Naive thymus-derived CD4-positive, alpha-beta T cell (primary cell): ENCODE results near the gene LRGUK. TPM values are rescaled to one million over a fixed set of nuclear protein-coding genes. Genes with fewer than 3 reads are reported as not detected.
"Not testable (repeated sequence)": the region's sequence is repeated elsewhere in the genome, so short reads cannot be mapped to it uniquely, and the experiment has no call there.

Experiments used
- ATAC-seq: fragments of 150-1000 bp; cut with Tn5 transposase; 2 replicates; pipeline ENCODE4 v1.10.0; 2021; ENCODE audit warnings: mild to moderate bottlenecking, moderate library complexity
- CTCF ChIA-PET: fragments of 350-600 bp; sonication (Branson Sonifier 250); formaldehyde crosslinking; loops from one replicate; lab custom pipeline; 2021; ENCODE audit warnings: antibody characterized with exemption; lab: Charles Lee
- POLR2A ChIA-PET: fragments of 350-600 bp; sonication (Branson Sonifier 250); formaldehyde crosslinking; loops from one replicate; lab custom pipeline; 2021; ENCODE audit warnings: antibody characterized with exemption, inconsistent platforms; lab: Charles Lee
- DNase-seq, 9 donors: peaks; one replicate each; pipeline versions ENCODE4 v3.0.0 to v3.0.0-alpha.2; 2020 to 2022; ENCODE audit warnings: mixed read lengths in 1 of 9
- H3K27ac ChIP-seq: one replicate; pipeline ENCODE4 v1.7.0; 2013; ENCODE audit warnings: mild to moderate bottlenecking, low read depth, low read length, moderate library complexity
- H3K27me3 ChIP-seq, 2 donors: one replicate each; pipeline ENCODE4 v1.7.0; 2013; ENCODE audit warnings: low read length in 2 of 2, mild to moderate bottlenecking in 2 of 2, moderate library complexity in 2 of 2; ENCODE audit not compliant: control insufficient read depth in 2 of 2, insufficient read depth in 2 of 2
- H3K36me3 ChIP-seq, 3 experiments: 1 replicate in 2 of 3; 2 replicates in 1 of 3; pipeline ENCODE4 v1.7.0; 2013; ENCODE audit warnings: low read length in 3 of 3, mild to moderate bottlenecking in 3 of 3, moderate library complexity in 1 of 3; ENCODE audit not compliant: insufficient read depth in 3 of 3, control insufficient read depth in 2 of 3
- H3K4me1 ChIP-seq, 2 donors: one replicate each; pipeline ENCODE4 v1.7.0; 2013; ENCODE audit warnings: low read length in 2 of 2, mild to moderate bottlenecking in 2 of 2, moderate library complexity in 1 of 2; ENCODE audit not compliant: control insufficient read depth in 2 of 2, insufficient read depth in 2 of 2
- H3K4me3 ChIP-seq: 2 replicates; pipeline ENCODE4 v1.7.0; 2013; ENCODE audit warnings: mild to moderate bottlenecking, low read length
- H3K9me3 ChIP-seq, 3 experiments: 1 replicate in 2 of 3; 2 replicates in 1 of 3; pipeline ENCODE4 v1.7.0; 2013; ENCODE audit warnings: low read length in 3 of 3; ENCODE audit not compliant: control insufficient read depth in 2 of 3
- H3K27ac Mint-ChIP-seq, 9 donors: one replicate each; pipeline ENCODE4 v1.8.0; 2020 to 2022; ENCODE audit warnings: mixed read lengths in 9 of 9, mild to moderate bottlenecking in 8 of 9, moderate library complexity in 5 of 9, inconsistent platforms in 2 of 9
- H3K27me3 Mint-ChIP-seq, 5 donors: one replicate each; pipeline ENCODE4 v1.8.0; 2021 to 2022; ENCODE audit warnings: mixed read lengths in 5 of 5, mild to moderate bottlenecking in 1 of 5
- H3K36me3 Mint-ChIP-seq, 5 donors: one replicate each; pipeline ENCODE4 v1.8.0; 2020 to 2022; ENCODE audit warnings: mixed read lengths in 5 of 5, mild to moderate bottlenecking in 3 of 5, inconsistent platforms in 1 of 5
- H3K4me1 Mint-ChIP-seq, 7 donors: one replicate each; pipeline ENCODE4 v1.8.0; 2020 to 2022; ENCODE audit warnings: mixed read lengths in 7 of 7, mild to moderate bottlenecking in 3 of 7, inconsistent platforms in 1 of 7
- H3K4me3 Mint-ChIP-seq, 10 donors: one replicate each; pipeline ENCODE4 v1.8.0; 2020 to 2022; ENCODE audit warnings: mild to moderate bottlenecking in 10 of 10, mixed read lengths in 10 of 10, moderate library complexity in 6 of 10, inconsistent platforms in 2 of 10
- H3K9me3 Mint-ChIP-seq, 11 donors: one replicate each; pipeline ENCODE4 v1.8.0; 2020 to 2022; ENCODE audit warnings: mixed read lengths in 11 of 11, mild to moderate bottlenecking in 4 of 11, inconsistent platforms in 1 of 11, moderate library complexity in 1 of 11
- intact Hi-C, 2 donors: fragments of 100-400 bp; cut with micrococcal nuclease; formaldehyde crosslinking; loops; one replicate each; pipeline ENCODE4 v1.15.1; 2023
- polyA plus RNA-seq, 2 donors: library from polyadenylated mRNA; unstranded; fragments of 300-500 nt; fragmentation: Illumina TruSeq; gene quantifications; one replicate each; pipeline ENCODE4 v1.2.3, GENCODE V29; 2021
- total RNA-seq, 6 experiments: library from RNA in 5 of 6; stranded (reverse) in 5 of 6; gene quantifications; 1 replicate in 5 of 6; 2 replicates in 1 of 6; pipeline ENCODE4 v1.2.3 and lab custom pipeline; 2021 to 2026

Gene LRGUK
- total and polyA plus RNA-seq, 7 experiments from 2014 or later, result 0.22 to 1.0 (median 0.39) TPM; not detected in 1

GRCh38 chr7:134211817-134212216 lies 84.7 kb downstream of the LRGUK start:
- no peak overlapping the region for H3K4me3 Mint-ChIP-seq
- H3K9me3 ChIP-seq, result no peaks in the 10 kb centered on the region
- no peaks in the 10 kb centered on the region for H3K36me3 ChIP-seq
- no peaks in the 10 kb centered on the region for H3K4me1 ChIP-seq
- ChIA-PET POLR2A (no interaction called here), CTCF (interaction anchor here (0.9 kb wide), 1 partner anchor 39 kb away, joined by 3 read pairs; no protein-coding TSS in a partner anchor)
- H3K4me3 ChIP-seq, result no peak overlapping the region
- no peaks in the 10 kb centered on the region for H3K36me3 Mint-ChIP-seq
- intact Hi-C loops, result no loop called here
- H3K27ac Mint-ChIP-seq, result no peak overlapping the region
- peaks cover 4 to 23% (median 12%) of the 10 kb centered on the region in 5 donors for H3K27me3 Mint-ChIP-seq
- ATAC-seq, result no peak
- H3K27me3 ChIP-seq, result no peaks in the 10 kb centered on the region
- no peak overlapping the region for H3K27ac ChIP-seq
- no peak for DNase-seq
- H3K4me1 Mint-ChIP-seq, result peaks cover 0 to 3% (median 0%) of the 10 kb centered on the region in 7 donors
- no peaks in the 10 kb centered on the region for H3K9me3 Mint-ChIP-seq

GRCh38 chr7:134212576-134213546 lies 85.7 kb downstream of the LRGUK start:
- Histone ChIP-seq H3K27me3 (no peaks in the 10 kb centered on the region), H3K27ac (no peak overlapping the region), H3K36me3 (no peaks in the 10 kb centered on the region), H3K4me3 (no peak overlapping the region), H3K9me3 (no peaks in the 10 kb centered on the region), H3K4me1 (no peaks in the 10 kb centered on the region)
- peaks cover 4 to 23% (median 12%) of the 10 kb centered on the region in 5 donors for H3K27me3 Mint-ChIP-seq
- no peaks in the 10 kb centered on the region for H3K36me3 Mint-ChIP-seq
- H3K27ac Mint-ChIP-seq, result peak overlapping the region in 1 of 9 donors; percentile 17
- intact Hi-C loops, result no loop called here
- DNase-seq (no peak), ATAC-seq (peak; percentile 82)
- H3K4me1 Mint-ChIP-seq, result peaks cover 0 to 3% (median 0%) of the 10 kb centered on the region in 7 donors
- CTCF ChIA-PET, result no interaction called here
- H3K9me3 Mint-ChIP-seq, result no peaks in the 10 kb centered on the region
- H3K4me3 Mint-ChIP-seq, result no peak overlapping the region
- POLR2A ChIA-PET, result no interaction called here

- no peak for ATAC-seq
- no peak overlapping the region for H3K4me3 Mint-ChIP-seq
- Histone ChIP-seq H3K9me3 (no peaks in the 10 kb centered on the region), H3K4me3 (no peak overlapping the region), H3K36me3 (no peaks in the 10 kb centered on the region), H3K27ac (no peak overlapping the region), H3K27me3 (no peaks in the 10 kb centered on the region), H3K4me1 (no peaks in the 10 kb centered on the region)
- peaks cover 2 to 16% (median 6%) of the 10 kb centered on the region in 5 donors for H3K27me3 Mint-ChIP-seq
- intact Hi-C loops, result no loop called here
- no peak for DNase-seq
- H3K27ac Mint-ChIP-seq, result no peak overlapping the region
- H3K9me3 Mint-ChIP-seq, result no peaks in the 10 kb centered on the region
- H3K36me3 Mint-ChIP-seq, result peaks cover 0 to 10% (median 0%) of the 10 kb centered on the region in 5 donors
- H3K4me1 Mint-ChIP-seq, result no peaks in the 10 kb centered on the region
- CTCF ChIA-PET, result no interaction called here
- POLR2A ChIA-PET, result no interaction called here
These were observed 93.1 kb downstream of the LRGUK start for GRCh38 chr7:134220236-134220635.

- POLR2A ChIA-PET, result not testable (repeated sequence)
These were observed 104.2 kb downstream of the LRGUK start for GRCh38 chr7:134231296-134231695.

GRCh38 chr7:134234216-134234615 lies 107.1 kb downstream of the LRGUK start:
- intact Hi-C loops, result no loop called here
- peaks cover 2 to 23% (median 14%) of the 10 kb centered on the region in 11 donors for H3K9me3 Mint-ChIP-seq
- no peaks in the 10 kb centered on the region for H3K36me3 ChIP-seq
- POLR2A ChIA-PET, result no interaction called here
- CTCF ChIA-PET, result no interaction called here
- H3K36me3 Mint-ChIP-seq, result peaks cover 0 to 10% (median 4%) of the 10 kb centered on the region in 5 donors
- H3K9me3 ChIP-seq, result no peaks in the 10 kb centered on the region
- no peaks in the 10 kb centered on the region for H3K27me3 ChIP-seq
- no peak overlapping the region for H3K4me3 Mint-ChIP-seq
- no peak overlapping the region for H3K27ac Mint-ChIP-seq
- ATAC-seq (no peak), DNase-seq (no peak)
- peaks cover 0 to 3% (median 0%) of the 10 kb centered on the region in 7 donors for H3K4me1 Mint-ChIP-seq
- H3K4me1 ChIP-seq, result no peaks in the 10 kb centered on the region
- peaks cover 0 to 42% (median 40%) of the 10 kb centered on the region in 5 donors for H3K27me3 Mint-ChIP-seq
- no peak overlapping the region for H3K27ac ChIP-seq
- no peak overlapping the region for H3K4me3 ChIP-seq

More at GRCh38 chr7:134231296-134231695, 104.2 kb downstream of the LRGUK start:
- ATAC-seq, H3K36me3 ChIP-seq, H3K4me1 ChIP-seq, H3K27ac Mint-ChIP-seq, H3K4me3 Mint-ChIP-seq, CTCF ChIA-PET, H3K4me1 Mint-ChIP-seq, H3K4me3 ChIP-seq, H3K27ac ChIP-seq, H3K27me3 ChIP-seq, H3K36me3 Mint-ChIP-seq, intact Hi-C loops, H3K9me3 ChIP-seq, DNase-seq: not testable (repeated sequence)
- peaks cover 0 to 15% (median 2%) of the 10 kb centered on the region in 11 donors for H3K9me3 Mint-ChIP-seq
- peaks cover 0 to 25% (median 21%) of the 10 kb centered on the region in 5 donors for H3K27me3 Mint-ChIP-seq

GRCh38 chr7:134245253-134245652 lies 118.1 kb downstream of the LRGUK start:
- Histone ChIP-seq H3K36me3 (no peaks in the 10 kb centered on the region), H3K4me1 (no peaks in the 10 kb centered on the region), H3K27me3 (no peaks in the 10 kb centered on the region), H3K9me3 (no peaks in the 10 kb centered on the region), H3K27ac (no peak overlapping the region), H3K4me3 (no peak overlapping the region)
- ChIA-PET POLR2A (no interaction called here), CTCF (no interaction called here)
- no peak for ATAC-seq
- Mint-ChIP-seq H3K4me1 (no peaks in the 10 kb centered on the region), H3K4me3 (no peak overlapping the region), H3K36me3 (peaks cover 0 to 4% (median 0%) of the 10 kb centered on the region in 5 donors), H3K27me3 (peaks cover 4 to 18% (median 17%) of the 10 kb centered on the region in 5 donors), H3K9me3 (peaks cover 4 to 35% (median 11%) of the 10 kb centered on the region in 11 donors), H3K27ac (no peak overlapping the region)
- no peak for DNase-seq
- intact Hi-C loops, result no loop called here
